Measurements from ENCODE around the gene DRC1. TPM values are rescaled to one million over a fixed set of nuclear protein-coding genes. Genes with fewer than 3 reads are reported as not detected.

The DRC1 gene
- total RNA-seq, 1 experiment from 2014 or later: not detected

GRCh38 chr2:26411419-26411818, 9.7 kb downstream of the DRC1 start:
- Histone ChIP-seq H3K79me1 (ENCODE audit: insufficient read depth, low read depth, low read length, poor library complexity, severe bottlenecking) (no peaks in the 10 kb centered on the region), H3K79me2 (ENCODE audit: insufficient read depth, low read length) (no peaks in the 10 kb centered on the region), H3K27ac (ENCODE audit: insufficient read length, low read depth, low read length) (no peak overlapping the region), H2BK20ac (ENCODE audit: low read depth, low read length, poor library complexity, severe bottlenecking) (no peak overlapping the region), H3K4me2 (ENCODE audit: insufficient read depth, insufficient read length, low read length) (no peak overlapping the region), H4K5ac (ENCODE audit: insufficient read length, low read depth, low read length) (no peak overlapping the region), H4K91ac (ENCODE audit: insufficient read length, low read depth, low read length) (no peak overlapping the region), H3K18ac (ENCODE audit: insufficient read length, low read depth, low read length) (no peak overlapping the region), H3T11ph (ENCODE audit: low read length) (no peak overlapping the region), H3K27me3 (ENCODE audit: insufficient read depth, low read length) (no peaks in the 10 kb centered on the region), H2BK12ac (ENCODE audit: insufficient read length, low read depth, low read length) (no peak overlapping the region), H2AFZ (ENCODE audit: low read length) (no peak overlapping the region), H3K56ac (ENCODE audit: insufficient read length, low read depth, low read length) (no peak overlapping the region), H3K23me2 (ENCODE audit: insufficient read length, low read depth, low read length, poor library complexity, severe bottlenecking) (no peaks in the 10 kb centered on the region), H2BK15ac (ENCODE audit: low read depth, low read length) (no peak overlapping the region), H2BK120ac (ENCODE audit: low read depth, low read length, poor library complexity, severe bottlenecking) (no peak overlapping the region), H3K9ac (ENCODE audit: extremely low read depth, insufficient read length, low read length) (no peak overlapping the region), H2BK5ac (ENCODE audit: insufficient read length, low read length) (no peak overlapping the region), H2AK5ac (ENCODE audit: insufficient read length, low read length) (no peak overlapping the region), H4K20me1 (ENCODE audit: control insufficient read depth, insufficient read depth, insufficient read length) (no peaks in the 10 kb centered on the region), H3K14ac (ENCODE audit: insufficient read depth, low read length) (no peak overlapping the region), H3K9me3 (ENCODE audit: control insufficient read depth, low read depth, low read length) (no peaks in the 10 kb centered on the region), H4K8ac (replicated peaks; ENCODE audit: insufficient read length, low read depth, low read length) (no peak overlapping the region), H3K4me1 (ENCODE audit: insufficient read depth, low read length) (no peaks in the 10 kb centered on the region), H3K23ac (ENCODE audit: insufficient read length, low read depth, low read length) (no peak overlapping the region), H3K4ac (ENCODE audit: low read depth, low read length) (no peak overlapping the region)
- Mint-ChIP-seq H3K36me3 (ENCODE audit: insufficient read depth in 1 of 3, low read depth in 3 of 3) (no peaks in the 10 kb centered on the region), H3K9me3 (no peaks in the 10 kb centered on the region), H3K27me3 (ENCODE audit: low read depth) (no peaks in the 10 kb centered on the region; the same call in 1 of the 2 replicates), H3K27ac (no peak overlapping the region), H3K4me3 (no peak overlapping the region), H3K4me1 (peaks cover 0 to 1% of the 10 kb centered on the region in 2 experiments; a peak in 1 of 4 replicates)
- no peak for TF ChIP-seq CTCF (conservative IDR thresholded peaks at IDR 0.05)
- WGBS (ENCODE audit: extremely low coverage, insufficient read length, low lambda C conversion rate): no CpG with 5 or more reads among the region's 6 CpGs
- no peak for DNase-seq
